Frontal cortex (tissue), 4 donors: ENCODE results near the gene TAF1. TPM values are rescaled to one million over a fixed set of nuclear protein-coding genes. Genes with fewer than 3 reads are reported as not detected.
"Not testable (repeated sequence)": the region's sequence is repeated elsewhere in the genome, so short reads cannot be mapped to it uniquely, and the experiment has no call there.

ENCODE experiments used
- DNase-seq, 2 donors: peaks; one replicate each; pipeline ENCODE4 v3.0.0; 2012; ENCODE audit warnings: low spot score in 2 of 2
- FAIRE-seq: peaks from 2 replicates; lab custom pipeline; 2012; peaks lifted over from hg19 to GRCh38; lab: Jason Lieb, UNC
- small RNA-seq: library from RNA; depleted of rRNA; stranded (forward); fragments of <200 nt; gene quantifications from one replicate; pipeline ENCODE3, GENCODE V24; 2014
- total RNA-seq: library from RNA; depleted of rRNA; stranded (reverse); fragments of >200 nt; gene quantifications from one replicate; pipeline ENCODE4 v1.2.3, GENCODE V29; 2014
- donor health status: control.
- donor health status: control.
- donor health status: control.

Gene TAF1
- total RNA-seq, 1 donor from 2014 or later, result 46.9 TPM

- DNase-seq (peak; percentile 25 to 41), FAIRE-seq (no peak)
These were observed 126.3 kb downstream of the TAF1 start for GRCh38 chrX:71492231-71493065.

GRCh38 chrX:71493111-71493613 lies 127.0 kb downstream of the TAF1 start:
- FAIRE-seq, result no peak
- peak in 1 of 2 donors; percentile 37 for DNase-seq

- FAIRE-seq, DNase-seq: not testable (repeated sequence)
These were observed 129.8 kb downstream of the TAF1 start for GRCh38 chrX:71495979-71496378.

GRCh38 chrX:71496476-71496875 lies 130.3 kb downstream of the TAF1 start:
- DNase-seq (no peak), FAIRE-seq (no peak)

GRCh38 chrX:71502080-71502479 lies 135.9 kb downstream of the TAF1 start:
- DNase-seq, FAIRE-seq: not testable (repeated sequence)

GRCh38 chrX:71504346-71504745 lies 138.2 kb downstream of the TAF1 start:
- FAIRE-seq, result no peak
- no peak for DNase-seq

GRCh38 chrX:71509289-71509688 lies 143.1 kb downstream of the TAF1 start:
- DNase-seq (no peak), FAIRE-seq (no peak)

GRCh38 chrX:71510161-71510560 lies 144.0 kb downstream of the TAF1 start:
- FAIRE-seq, result no peak
- no peak for DNase-seq

GRCh38 chrX:71513731-71514130 lies 147.6 kb downstream of the TAF1 start:
- FAIRE-seq, DNase-seq: not testable (repeated sequence)

GRCh38 chrX:71514367-71515037 lies 148.3 kb downstream of the TAF1 start:
- FAIRE-seq (no peak), DNase-seq (no peak)

- DNase-seq (no peak), FAIRE-seq (no peak)
These were observed 148.9 kb downstream of the TAF1 start for GRCh38 chrX:71515038-71515396.

Small RNA genes within 50 kb of the gene (small RNA-seq; reads per million reads assigned to genes)
- gene AL590762.4 (not detected), gene RF00019 (not detected)

Other genes with a start within 250 kb of the TAF1 start
- 11.4 TPM for gene MED12, start 247.8 kb upstream of the TAF1 start, total RNA-seq
- 15.1 TPM for gene NLGN3, start 221.5 kb upstream of the TAF1 start, total RNA-seq
- gene GJB1, start 143.1 kb upstream of the TAF1 start, total RNA-seq, result not detected
- gene ZMYM3, start 112.2 kb upstream of the TAF1 start, total RNA-seq, result 19.6 TPM
- 402 TPM for gene NONO, start 82.7 kb upstream of the TAF1 start, total RNA-seq
- 0.41 TPM for gene ITGB1BP2, start 64.6 kb upstream of the TAF1 start, total RNA-seq
- gene OGT, start 166.7 kb downstream of the TAF1 start, total RNA-seq, result 230 TPM
- gene GCNA, start 212.1 kb downstream of the TAF1 start, total RNA-seq, result 2.0 TPM